Amniotic stem cell (primary cell): ENCODE data around the gene PRRT4.

Source experiments
- DNase-seq: peaks from one replicate; lab custom pipeline; 2025; lab: John Stamatoyannopoulos, UW

The PRRT4 gene

DNA sequence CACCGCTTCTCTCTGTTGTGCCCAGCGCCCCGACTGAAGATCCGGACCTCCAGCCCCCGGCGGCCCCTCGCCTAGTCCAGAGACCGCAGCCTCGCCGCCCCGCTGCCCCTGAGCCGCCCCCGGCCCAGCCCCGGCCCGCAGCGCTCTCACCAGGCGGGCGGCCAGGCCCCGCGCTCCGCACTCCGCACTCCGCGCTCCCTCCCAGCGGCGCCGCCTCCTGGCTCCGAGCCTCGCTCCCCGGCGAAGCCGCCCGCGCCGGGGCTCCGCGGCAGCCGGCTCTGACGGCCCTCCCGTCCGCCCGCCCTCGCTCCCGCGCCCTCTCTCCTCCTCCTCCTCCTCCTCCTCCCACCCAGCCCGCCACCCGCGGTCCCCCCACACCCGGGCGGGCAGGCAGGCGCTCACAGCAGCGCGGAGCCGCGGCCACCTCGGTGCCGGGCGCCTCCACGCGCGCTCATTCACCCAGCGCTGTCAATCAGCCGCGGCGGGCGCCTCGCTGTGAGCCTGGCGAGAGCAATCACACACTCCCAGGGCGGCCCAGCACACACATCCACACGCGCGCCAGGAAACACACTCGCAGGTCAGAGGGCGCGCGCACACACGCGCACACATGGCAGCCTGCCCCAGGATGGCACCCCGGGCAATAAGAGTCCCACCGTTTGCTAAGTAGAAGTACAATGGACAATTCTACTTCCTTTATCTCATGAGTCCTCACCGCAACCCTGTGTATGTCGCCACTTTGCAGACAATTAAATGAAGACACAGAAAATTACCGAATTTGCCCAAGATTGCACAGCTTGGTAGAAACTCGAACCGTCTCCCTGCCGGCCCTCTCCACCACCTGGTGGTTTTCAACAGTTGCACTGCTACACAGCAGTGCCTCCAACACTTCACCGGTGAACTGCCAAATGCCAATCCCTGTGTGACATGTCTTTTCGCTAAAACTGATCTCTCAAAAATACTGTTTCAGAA lies at the start of gene PRRT4:
TSS of gene PRRT4 (minus strand) at position 280 of the 969 bp plus-strand sequence.
- no peak for DNase-seq

DNA sequence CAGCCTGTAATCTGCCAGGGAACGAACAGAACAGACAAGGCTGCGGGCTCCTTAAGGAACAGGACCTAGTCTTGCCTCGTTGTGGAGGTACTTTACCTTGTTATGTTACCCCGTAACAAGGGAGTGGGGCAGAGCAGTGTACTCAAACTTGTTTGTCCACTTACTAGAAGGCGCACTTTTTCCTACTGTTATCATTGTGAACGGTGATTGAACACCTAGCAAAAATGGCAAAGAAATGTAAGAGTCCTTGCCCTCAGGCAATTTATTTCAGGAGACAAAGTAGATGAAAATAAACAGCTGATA lies 48.9 kb upstream of the PRRT4 start:
- no peak for DNase-seq

DNA sequence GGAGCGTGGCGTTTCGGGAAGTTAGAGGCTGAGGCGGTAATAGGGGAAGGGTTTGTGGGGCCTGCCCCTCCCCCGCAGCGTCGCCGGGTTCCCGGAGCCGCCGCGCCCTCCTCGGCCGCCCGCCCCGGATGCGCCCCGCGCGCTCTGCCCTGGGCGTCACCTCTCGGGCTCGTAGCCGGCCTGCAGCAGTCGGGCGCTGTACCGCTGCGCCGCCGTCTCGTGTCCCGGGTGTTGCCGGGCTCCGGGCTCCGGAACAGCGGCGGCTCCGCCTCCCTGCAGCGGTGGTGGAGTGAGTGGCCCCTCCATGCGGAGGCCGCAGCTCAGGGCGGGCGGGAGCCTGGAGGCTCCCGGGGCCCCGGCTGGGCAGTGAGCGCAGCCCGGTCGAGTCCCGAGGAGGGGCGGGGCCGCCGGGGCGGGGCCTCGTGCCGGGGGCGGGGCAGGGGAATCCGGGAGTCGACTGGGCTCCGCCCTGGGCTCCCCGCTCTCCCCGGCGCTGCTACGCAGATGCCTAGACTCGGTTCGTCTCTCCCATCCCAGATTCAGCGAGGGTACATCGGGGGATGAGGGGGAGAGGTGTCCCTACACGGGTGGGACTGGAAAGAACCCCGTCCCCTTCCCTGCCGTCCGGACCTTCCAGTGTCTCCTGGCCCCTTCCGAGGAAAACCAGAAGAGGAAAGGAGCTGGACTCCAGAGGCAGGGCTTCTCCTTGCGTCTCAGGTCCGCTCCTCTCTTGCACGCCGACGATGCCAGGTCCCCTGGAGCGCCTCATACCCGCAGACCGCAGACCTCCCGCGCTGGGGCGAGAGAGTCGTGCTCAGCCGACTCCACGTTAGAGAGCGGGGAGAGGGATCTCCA lies 48.3 kb upstream of the PRRT4 start, which contains the start of gene IMPDH1:
TSS of gene IMPDH1 (minus strand) at position 387 of the 855 bp plus-strand sequence. CDS start at position 306, 81 bp downstream.
- DNase-seq, result no peak

DNA sequence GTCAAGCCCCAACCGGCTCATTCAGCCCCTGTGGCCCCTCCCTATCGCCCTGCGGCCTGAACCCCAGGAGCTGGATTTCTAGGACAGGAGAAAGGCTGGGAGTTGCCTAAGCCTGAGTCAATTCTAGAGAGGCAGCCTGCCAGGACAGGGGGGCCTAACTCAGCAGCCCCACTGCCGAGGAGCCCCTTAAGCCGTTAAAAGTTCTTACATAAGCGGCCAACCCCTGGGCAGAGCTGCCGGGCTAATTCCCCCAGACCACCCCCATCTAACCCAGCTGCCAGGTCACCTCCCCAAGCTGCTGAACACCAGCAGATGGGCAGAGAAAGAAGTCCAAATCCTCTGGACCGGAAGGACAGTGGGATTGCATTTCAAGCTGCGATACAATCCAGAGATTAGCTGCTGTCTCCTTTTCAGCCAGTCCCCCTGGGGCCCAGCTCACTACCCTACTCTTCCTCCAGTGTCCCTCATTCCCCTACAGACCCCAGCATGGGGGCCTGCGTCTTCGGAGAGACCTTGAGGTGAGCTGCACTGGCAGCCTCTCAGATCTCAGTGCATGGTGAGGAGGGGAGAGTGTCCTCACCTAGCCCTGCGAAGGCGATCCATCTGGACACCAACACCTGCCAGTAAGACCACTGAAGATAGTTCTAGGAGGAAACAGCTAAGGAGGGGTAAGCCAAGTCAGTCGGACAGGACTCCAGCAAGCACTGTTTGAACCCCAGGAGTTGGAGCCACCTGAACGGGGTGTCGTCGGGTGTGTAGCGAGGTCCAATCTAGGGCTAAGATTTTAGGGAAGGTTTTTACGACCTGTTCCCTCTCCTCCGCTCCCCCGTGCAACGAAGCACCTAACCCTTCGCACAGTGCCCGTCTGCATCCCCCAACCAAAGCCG lies 47.5 kb upstream of the PRRT4 start:
- DNase-seq, result no peak

DNA sequence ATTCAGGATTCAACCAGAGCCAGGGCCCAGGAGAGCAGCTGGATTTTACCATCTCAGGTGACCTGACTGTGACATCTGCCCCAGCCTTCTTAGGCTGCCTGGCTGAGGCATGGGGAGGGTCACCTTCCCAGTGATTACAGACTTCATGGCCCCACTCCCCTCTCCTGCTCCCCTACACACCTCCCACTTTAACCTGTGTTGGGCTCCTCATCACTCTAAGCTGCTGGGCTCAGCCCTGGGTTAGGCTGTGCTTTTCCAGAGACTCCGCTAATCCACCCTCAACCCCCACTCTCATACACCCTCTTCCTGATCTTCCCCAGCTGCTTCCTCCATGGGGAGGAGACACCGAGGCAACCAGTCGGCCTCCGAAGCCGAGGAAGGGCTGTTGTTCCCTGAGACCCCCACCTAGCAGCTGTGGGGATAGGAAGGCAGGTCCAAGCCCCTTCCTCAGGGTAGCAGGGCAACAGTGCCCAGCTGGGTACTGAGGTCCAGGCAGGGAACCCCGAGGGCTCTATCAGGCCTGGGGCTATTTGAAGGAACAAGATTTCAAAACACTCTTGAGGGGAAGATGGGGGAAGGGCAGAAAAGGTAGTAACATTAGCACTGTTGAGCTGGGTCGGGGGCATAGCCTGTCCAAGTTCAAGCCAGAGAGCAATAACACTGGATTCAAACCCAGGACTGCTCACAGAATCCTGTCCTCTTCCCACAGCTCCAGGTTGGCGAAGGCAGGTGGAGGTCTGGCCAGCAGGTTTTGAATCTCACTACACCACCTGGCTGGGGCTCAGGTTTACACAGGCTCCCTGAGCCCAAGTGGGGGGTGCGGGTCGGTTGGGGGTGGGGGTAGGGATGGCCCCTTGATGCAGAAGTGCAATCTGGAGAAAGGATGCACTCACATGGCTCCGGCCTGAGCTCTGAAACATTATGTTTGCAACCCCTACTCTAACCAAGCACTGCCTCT lies 46.5 kb upstream of the PRRT4 start:
- DNase-seq, result no peak

DNA sequence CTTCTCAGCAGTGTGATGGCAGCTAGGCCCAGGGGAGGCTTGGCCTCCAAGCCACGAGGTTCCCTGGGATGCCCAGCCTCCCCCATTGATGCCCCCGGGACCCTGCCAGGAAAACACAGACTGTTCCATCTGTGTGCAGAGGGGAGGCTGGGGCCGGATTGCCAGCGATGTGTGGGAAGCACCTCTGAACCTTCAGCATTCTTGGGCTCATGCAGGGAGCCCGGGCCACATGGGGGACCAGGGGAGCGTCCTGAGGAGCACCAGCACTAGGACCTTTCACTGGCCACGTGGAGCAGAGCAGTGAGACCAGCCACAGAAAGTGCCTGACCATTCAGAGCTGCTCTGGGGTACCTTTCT lies 45.7 kb upstream of the PRRT4 start:
- DNase-seq, result no peak

DNA sequence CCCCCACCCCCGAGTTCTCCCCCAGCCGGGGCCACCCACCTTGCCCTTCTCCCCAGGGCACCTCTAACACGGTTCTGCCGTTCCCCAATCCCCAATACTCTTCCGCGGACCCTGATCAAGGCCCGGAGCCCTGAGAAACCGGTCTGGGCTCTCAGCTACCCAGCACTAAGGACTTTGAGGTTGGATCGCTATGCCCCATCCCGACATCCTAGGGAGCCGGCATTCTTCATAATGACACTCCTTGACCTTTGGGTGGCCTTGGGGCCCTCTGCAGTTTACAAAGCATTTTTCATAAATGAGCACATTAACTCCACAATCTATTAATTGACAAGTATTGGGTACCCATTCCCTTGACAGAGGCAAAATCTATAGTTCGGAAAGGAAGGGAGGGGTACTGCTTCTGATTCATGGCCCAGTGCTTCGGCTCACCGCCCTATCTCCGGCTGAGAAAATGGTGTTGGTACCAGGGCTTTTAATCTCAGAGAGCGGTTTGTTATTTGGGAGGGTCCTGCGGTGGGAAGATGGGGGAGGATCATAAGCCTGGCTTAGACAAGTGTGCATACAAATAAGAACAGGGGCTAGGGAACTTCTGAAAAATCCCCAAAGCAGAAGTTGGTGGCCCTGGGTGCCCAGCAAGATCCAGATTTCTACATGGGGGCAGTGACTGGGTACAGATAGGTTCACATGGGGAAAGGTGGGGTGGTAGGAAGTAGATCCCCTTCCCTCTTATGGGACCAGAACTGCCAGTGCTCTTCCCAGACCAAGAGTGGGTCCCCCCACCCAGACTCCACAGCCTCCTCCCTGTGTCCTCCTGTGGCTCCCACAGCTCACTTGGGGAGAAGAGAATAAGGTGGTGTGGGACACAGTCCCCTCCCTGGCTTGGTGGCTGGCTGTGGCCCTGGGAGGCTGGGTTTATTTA lies 45.1 kb upstream of the PRRT4 start:
- no peak for DNase-seq

DNA sequence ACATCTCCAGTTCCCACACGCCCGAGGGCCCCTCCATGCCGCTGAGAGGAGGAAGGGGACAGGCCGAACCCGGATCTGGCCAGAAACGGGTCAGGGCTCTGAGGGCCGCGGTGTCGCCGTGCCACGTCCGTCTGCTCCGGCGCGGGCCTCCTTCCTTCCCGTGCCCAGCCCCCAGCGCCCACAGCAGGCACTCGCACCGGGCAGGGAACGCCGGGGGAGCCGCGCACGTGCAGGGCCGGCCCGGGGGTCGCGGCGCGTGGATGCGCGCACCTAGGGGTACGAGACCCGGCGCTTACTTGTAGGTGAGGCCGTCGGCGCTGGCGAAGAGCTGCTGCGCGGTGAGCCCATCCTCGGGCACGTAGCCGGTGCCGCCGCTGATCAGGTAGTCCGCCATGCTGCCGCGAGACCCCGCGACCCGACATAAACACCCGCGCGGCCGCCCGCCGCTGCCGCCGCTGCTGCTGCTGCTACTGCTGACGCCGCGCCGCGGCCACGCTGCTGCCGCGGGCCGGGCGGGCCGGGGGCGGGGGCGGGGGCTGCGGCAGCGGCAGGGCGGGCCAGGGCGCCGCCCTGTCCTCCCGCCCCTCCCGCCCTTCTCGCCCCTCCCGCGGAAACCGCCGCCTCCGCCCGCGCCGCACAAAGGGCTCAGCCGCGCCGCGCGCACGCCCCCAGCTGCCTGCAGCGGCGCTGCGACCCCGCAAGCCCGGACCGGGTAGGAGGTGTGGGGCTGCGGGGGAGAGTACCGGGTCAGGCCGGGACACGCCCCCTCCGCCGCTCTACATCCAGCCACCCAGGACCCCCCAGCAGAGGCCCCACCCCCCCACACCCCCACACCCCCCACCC lies 44.2 kb upstream of the PRRT4 start:
- DNase-seq, result no peak

DNA sequence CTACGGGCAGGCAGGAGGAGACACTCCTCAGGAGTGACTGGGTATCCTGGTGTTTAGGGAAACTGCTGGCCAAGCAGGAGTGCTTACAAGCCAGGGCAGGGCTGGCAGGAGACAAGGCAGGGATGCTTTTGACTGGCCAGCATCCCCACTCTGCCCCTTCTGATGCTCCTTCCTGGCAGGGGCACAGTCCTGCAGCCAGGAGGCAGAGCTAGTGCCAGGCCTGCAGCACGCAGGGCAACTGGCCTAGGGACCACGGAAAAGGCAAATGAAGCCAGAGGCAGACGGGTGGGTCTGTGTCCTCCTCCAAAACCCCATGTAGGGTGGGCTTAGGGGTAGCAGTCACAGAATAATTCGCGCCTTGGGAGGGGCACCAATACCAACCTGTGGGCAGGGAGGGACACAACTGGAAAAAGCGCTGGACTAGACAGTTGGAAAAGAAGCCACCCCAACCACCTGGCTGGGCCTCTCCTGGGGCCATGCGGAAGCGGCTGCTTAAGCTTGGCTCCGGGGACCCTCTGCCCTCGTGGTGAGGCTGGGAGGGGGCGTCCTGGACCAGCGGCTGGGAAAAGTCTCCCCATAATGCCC lies 43.5 kb upstream of the PRRT4 start:
- DNase-seq, result no peak

DNA sequence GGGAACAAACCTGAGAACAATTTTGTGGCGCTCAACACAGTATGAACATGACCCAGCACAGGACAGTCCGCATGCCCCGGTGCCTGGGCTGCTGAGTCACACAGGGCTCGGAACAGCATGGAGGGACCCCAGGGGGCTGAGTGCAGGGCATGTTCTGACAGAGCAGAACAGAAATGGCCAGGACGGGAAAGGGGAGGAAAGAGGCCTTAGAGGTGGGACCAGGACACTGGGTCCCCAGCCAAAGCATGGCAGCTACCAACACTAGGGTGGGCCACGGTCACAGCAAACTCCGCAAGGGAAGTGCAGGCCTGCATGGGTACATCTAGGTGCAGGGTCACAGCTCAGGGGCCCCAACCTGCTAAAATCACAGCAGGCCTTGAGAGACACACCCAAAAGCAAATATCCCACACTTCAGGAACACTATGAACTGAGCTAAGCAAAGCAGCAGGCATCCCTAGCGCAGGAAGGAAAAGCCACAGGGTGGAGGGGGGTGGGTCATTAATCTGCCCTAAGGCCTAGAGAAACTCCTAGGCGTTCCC lies 42.7 kb upstream of the PRRT4 start:
- no peak for DNase-seq

DNA sequence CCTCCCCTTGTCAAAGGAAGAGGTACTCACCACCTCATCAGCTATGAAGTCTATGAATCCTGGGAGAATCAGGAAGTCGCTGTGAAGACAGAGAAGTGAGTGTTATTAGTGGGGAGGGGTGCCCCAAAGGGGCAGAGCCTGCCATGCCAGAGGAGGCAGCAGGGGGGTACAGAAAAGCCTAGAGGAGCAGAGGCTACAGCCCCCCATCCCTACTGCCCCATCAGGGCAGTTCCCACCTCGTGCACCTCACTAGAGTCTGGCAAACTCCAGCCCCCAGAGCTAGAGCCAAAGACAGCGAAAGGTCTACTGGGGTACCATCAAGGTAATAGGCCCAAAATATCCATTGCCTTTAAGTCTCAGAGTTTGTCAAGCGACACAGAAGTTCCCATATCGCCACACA lies 42.2 kb upstream of the PRRT4 start:
- DNase-seq, result no peak

DNA sequence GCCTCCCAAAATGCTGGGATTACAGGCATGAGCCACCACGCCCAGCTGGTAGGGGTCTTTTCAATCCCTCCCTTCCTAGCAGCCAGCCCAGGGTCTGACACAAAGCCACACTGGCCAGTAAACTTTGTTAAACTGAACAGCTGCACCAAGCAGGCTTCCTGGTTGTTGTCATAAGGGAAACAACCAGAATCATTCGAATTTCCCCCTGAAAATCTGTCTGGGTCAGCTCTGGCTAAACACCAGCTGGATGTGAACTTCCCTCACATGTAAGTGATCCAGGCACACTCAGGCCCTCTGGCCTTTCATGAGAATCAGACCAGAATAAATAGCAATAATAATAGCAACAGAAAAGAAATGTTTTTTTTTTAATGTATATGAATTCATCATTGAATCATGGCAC lies 40.9 kb upstream of the PRRT4 start:
- no peak for DNase-seq

DNA sequence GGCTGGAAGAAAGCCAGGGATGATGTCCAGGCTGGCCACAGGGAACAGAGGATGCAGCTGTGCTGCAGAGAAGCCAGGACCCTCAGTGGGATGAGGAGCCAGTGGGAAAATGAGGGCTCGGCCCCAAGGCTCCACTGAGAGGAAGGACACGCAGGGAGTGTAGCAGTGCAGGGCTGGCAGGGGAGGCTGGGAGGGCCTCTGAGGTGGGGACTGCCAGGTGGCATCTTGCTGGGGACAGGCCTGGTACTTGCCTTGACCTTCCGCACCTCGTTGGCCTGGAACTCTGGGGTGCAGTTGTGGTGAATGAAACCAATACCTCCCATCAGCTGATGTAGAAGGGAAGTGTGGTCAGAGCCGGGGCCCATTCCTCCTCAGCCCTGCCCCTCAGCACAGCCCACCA lies 39.1 kb upstream of the PRRT4 start:
- DNase-seq, result no peak

DNA sequence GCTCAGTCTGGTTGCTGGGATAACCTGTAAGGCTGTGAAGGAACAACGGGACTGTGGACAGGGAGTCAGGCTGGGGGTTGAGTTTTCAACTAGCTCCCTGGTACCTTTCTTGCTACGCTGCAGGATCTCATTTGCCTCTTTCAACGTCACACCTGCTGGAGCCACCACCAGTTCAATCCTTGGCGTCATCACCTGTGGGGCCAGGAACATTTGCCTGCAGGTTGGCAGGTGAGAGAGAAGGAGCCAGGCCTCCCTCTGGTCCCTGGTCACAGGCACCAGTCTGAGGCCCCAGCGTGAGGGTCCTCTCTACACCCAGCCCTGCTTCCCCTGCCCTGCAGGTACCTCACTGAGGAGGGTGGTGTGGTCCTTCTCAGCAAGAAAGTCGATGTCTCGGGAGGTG lies 38.5 kb upstream of the PRRT4 start:
- no peak for DNase-seq

DNA sequence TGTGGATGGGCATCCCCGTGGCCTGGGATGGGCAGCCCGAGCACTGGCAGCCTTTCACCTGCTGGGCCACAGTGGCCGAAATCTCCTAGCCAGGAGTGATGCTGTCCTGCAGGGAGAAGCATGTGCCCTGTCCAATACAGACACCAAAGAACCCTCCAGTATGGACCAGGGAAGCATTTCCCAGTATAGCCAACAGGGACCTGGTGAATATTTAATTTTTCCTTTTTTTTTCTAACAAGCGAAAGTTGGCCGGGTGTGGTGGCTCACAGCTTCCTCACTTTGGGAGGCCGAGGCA lies 37.3 kb upstream of the PRRT4 start:
- DNase-seq, result no peak

DNA sequence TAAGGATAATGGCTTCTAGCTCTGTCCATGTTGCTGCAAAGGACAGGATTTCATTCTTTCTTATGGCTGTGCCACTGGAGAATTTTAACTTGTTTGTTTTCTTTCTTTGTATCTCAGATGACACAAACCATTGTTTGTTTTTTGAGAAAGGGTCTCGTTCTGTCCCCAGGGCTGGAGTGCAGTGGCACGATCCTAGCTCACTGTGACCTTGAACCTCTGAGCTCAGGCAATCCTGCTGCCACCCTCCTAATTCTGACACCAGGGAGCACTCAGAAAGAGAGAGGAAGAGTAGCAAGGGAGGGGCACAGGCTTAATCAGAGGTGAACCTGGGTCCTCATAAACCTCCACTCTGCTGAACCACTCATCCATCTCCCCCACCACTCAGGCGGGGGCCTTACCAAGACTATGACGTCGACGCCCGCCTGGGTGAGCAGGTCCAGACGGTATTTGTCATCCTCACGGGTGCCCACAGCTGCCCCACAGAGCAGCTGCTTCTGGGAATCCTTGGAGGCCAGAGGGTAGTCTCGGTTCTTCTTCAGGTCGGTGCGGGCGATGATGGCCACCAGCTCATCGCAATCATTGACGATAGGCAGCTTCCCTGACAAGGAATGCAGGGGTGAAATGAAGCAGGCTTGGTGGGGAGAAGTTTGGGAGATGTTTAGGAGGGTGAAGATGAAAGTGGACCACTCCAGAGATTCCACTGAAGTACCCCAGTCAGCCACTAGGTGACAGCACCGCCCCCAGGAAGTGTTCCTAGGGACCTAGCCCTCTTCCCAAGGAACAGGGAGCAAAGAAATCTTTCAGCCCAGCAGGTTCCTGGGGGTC lies 36.7 kb upstream of the PRRT4 start:
- DNase-seq, result no peak

DNA sequence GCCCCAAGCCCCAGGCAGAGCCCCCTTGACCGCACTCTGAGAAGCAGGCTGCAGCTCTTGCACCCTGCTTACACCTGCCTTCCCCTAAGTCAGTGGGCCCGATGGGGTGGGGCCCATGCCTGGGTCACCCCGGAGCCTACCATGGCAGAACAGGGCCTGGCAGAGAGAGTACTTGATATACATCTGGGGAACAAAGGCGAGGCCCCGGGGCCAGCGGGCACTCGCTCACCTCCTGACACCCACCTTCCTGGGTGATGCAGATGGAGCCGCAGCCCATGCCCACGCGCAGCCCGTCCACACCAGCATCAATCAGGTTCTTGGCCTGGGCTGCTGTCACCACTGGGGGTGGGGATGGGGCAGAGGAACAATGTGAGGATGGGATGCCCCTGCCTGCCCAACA lies 34.9 kb upstream of the PRRT4 start:
- DNase-seq, result no peak

DNA sequence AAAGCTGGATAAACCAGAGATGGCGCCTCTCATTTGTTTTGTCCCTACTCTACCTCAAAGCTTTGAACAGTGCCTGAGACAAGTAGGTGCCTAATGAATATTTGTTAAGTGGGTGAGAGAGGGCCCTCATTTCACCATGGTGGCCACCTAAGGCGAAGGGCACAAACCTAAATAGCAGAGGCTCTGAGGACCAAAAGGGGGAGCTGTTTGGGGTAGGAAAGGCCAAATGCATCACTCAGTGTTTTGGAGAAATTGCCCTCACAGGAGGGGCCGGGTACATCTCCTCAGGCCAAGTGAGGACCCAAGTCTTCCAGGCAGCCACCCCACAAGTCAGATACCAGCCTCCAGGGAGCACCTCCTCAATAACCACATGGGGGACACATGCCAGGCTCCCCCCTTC lies 34.3 kb upstream of the PRRT4 start:
- no peak for DNase-seq
